ENCODE results near the gene ALDOB. TPM values are rescaled to one million over a fixed set of nuclear protein-coding genes. Genes with fewer than 3 reads are reported as not detected.

The ALDOB gene
- total and polyA plus RNA-seq, 5 donors from 2014 or later = not detected

DNA sequence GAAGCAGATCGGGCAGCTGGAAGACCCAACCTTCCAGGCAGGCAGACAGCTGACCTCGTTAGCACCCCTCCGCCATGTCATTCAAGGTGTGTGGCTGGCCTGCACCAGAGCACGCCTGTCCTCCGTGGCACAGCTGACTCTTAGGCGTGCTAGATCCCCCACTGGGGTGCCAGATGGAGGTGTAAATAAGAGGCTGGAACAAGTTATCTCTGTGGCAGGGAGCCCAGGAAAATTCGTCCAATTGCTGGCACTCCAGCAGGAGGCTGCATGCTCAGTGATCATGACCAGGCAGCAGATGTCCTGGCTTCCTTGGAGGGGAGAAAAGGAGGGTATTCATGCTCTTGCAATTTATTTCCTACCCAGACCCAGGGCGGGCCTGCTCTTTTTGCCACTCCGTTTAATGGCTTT, 7.8 kb upstream of the ALDOB start:
- Mint-ChIP-seq H3K27me3 (peaks cover 42% of the 10 kb centered on the region), H3K9me3 (peaks cover 0 to 5% (median 0%) of the 10 kb centered on the region in 7 donors), H3K4me1 (peaks cover 0 to under 1% (median 0%) of the 10 kb centered on the region in 4 donors), H3K27ac (no peak overlapping the region), H3K36me3 (no peaks in the 10 kb centered on the region), H3K4me3 (no peak overlapping the region)
- no peak overlapping the region for H3K4me3 ChIP-seq (ENCODE audit: low read depth, low read length)
- no peaks in the 10 kb centered on the region for H3K9me3 ChIP-seq (ENCODE audit: control insufficient read depth in 2 of 2, low read length in 2 of 2)
- DNase-seq (no peak), ATAC-seq (ENCODE audit: low read depth in 2 of 2) (no peak)
- no peaks in the 10 kb centered on the region for H3K4me1 ChIP-seq (ENCODE audit: control insufficient read depth, insufficient read depth, low read length, poor library complexity, severe bottlenecking)
- H3K27ac ChIP-seq (ENCODE audit: insufficient read depth, low read length, poor library complexity, severe bottlenecking) = no peak overlapping the region
- peaks cover 12% of the 10 kb centered on the region for H3K27me3 ChIP-seq (ENCODE audit: control insufficient read depth, insufficient read depth, low read length)
- H3K36me3 ChIP-seq (ENCODE audit: control insufficient read depth, insufficient read depth, low read length) = no peaks in the 10 kb centered on the region

DNA sequence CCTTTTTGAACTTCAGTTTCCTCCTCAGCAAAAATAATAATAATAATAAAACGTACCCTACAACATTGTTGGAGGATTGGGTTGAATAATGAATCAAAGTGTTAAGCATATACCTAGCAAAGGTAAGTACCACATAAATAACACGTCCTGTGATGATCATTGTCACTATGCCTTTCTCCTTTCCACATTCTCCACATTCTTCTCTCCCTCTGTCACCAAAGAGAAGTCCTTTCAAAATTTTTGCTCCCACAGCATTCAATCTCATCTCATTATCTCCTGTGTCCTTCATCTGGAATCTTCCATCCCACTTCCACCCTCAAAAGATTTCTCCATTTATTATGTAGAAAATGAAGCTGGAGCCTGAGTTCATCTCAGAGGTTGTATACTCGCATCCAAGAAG, 7.2 kb upstream of the ALDOB start:
- Mint-ChIP-seq H3K36me3 (no peaks in the 10 kb centered on the region), H3K27me3 (peaks cover 40% of the 10 kb centered on the region), H3K4me1 (no peaks in the 10 kb centered on the region), H3K9me3 (peaks cover 0 to 5% (median 0%) of the 10 kb centered on the region in 7 donors), H3K27ac (no peak overlapping the region), H3K4me3 (no peak overlapping the region)
- no peaks in the 10 kb centered on the region for H3K9me3 ChIP-seq (ENCODE audit: control insufficient read depth in 2 of 2, low read length in 2 of 2)
- no peak overlapping the region for H3K4me3 ChIP-seq (ENCODE audit: low read depth, low read length)
- H3K36me3 ChIP-seq (ENCODE audit: control insufficient read depth, insufficient read depth, low read length) = no peaks in the 10 kb centered on the region
- DNase-seq (no peak), ATAC-seq (ENCODE audit: low read depth in 2 of 2) (no peak)
- peaks cover 12% of the 10 kb centered on the region for H3K27me3 ChIP-seq (ENCODE audit: control insufficient read depth, insufficient read depth, low read length)
- no peak overlapping the region for H3K27ac ChIP-seq (ENCODE audit: insufficient read depth, low read length, poor library complexity, severe bottlenecking)
- H3K4me1 ChIP-seq (ENCODE audit: control insufficient read depth, insufficient read depth, low read length, poor library complexity, severe bottlenecking) = no peaks in the 10 kb centered on the region

DNA sequence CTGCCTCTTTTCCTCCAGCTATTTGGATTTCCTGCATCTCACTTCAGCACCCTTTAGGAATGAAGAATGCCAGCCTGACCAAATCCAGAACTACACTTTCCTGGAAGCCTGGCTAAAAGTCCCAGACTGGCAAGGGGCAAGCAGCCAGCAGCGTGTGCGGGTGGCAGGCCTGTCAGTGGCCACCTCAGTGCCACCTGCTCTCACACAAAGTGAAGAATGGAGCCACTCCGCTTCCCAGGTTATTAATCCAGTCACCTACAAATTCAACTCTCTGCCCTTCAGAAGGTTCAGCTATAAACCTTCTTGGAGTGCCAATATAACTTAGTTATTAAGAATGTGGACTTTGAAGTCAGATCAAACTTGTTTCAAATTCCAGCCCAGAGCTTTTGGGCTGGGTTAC, 6.7 kb upstream of the ALDOB start:
- no peaks in the 10 kb centered on the region for H3K36me3 Mint-ChIP-seq
- H3K36me3 ChIP-seq (ENCODE audit: control insufficient read depth, insufficient read depth, low read length) = no peaks in the 10 kb centered on the region
- no peak for ATAC-seq (ENCODE audit: low read depth in 2 of 2)

DNA sequence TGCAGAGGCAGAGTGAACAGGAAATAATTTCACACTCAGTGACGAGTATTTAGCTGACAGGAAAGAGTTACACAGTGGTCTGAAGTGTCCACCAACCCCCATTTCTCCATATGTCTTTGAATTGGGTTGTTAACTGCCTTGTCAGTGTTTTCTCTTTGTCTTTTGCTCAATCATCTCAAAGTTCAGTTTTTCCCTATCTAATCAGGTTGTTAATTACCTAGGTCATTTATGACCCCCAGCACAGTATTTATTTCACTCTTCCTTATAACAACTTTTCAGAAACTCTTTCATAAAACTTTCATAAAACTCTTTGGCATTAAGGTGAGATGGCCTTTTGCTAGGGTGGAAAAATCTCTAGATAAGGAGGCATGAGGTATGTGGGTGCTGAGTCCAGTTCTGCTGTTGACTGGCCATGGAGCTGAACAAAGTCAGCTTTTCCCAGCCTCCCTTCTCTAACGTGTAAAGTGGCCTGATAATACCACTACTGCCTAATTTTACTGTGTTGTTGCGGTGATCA, 5.2 kb upstream of the ALDOB start:
- peaks cover 2% of the 10 kb centered on the region for H3K27me3 ChIP-seq (ENCODE audit: control insufficient read depth, insufficient read depth, low read length)
- no peaks in the 10 kb centered on the region for H3K36me3 Mint-ChIP-seq
- no peaks in the 10 kb centered on the region for H3K4me1 ChIP-seq (ENCODE audit: control insufficient read depth, insufficient read depth, low read length, poor library complexity, severe bottlenecking)
- no peaks in the 10 kb centered on the region for H3K4me1 Mint-ChIP-seq
- peaks cover 0 to 5% (median 0%) of the 10 kb centered on the region in 7 donors for H3K9me3 Mint-ChIP-seq
- H3K4me3 Mint-ChIP-seq = no peak overlapping the region
- H3K27ac Mint-ChIP-seq = no peak overlapping the region
- no peaks in the 10 kb centered on the region for H3K9me3 ChIP-seq (ENCODE audit: control insufficient read depth in 2 of 2, low read length in 2 of 2)
- no peak overlapping the region for H3K4me3 ChIP-seq (ENCODE audit: low read depth, low read length)
- no peak for ATAC-seq (ENCODE audit: low read depth in 2 of 2)
- no peak for DNase-seq
- H3K27me3 Mint-ChIP-seq = peaks cover 31% of the 10 kb centered on the region
- no peaks in the 10 kb centered on the region for H3K36me3 ChIP-seq (ENCODE audit: control insufficient read depth, insufficient read depth, low read length)
- H3K27ac ChIP-seq (ENCODE audit: insufficient read depth, low read length, poor library complexity, severe bottlenecking) = no peak overlapping the region

More for the DNA sequence above, 6.7 kb upstream of the ALDOB start:
- H3K27me3 Mint-ChIP-seq = peaks cover 40% of the 10 kb centered on the region
- H3K4me3 Mint-ChIP-seq = no peak overlapping the region
- Histone ChIP-seq H3K4me3 (ENCODE audit: low read depth, low read length) (no peak overlapping the region), H3K27me3 (ENCODE audit: control insufficient read depth, insufficient read depth, low read length) (peaks cover 12% of the 10 kb centered on the region), H3K27ac (ENCODE audit: insufficient read depth, low read length, poor library complexity, severe bottlenecking) (no peak overlapping the region), H3K4me1 (ENCODE audit: control insufficient read depth, insufficient read depth, low read length, poor library complexity, severe bottlenecking) (no peaks in the 10 kb centered on the region), H3K9me3 (ENCODE audit: control insufficient read depth in 2 of 2, low read length in 2 of 2) (no peaks in the 10 kb centered on the region)
- no peaks in the 10 kb centered on the region for H3K4me1 Mint-ChIP-seq
- peaks cover 0 to 5% (median 0%) of the 10 kb centered on the region in 7 donors for H3K9me3 Mint-ChIP-seq
- DNase-seq = no peak
- no peak overlapping the region for H3K27ac Mint-ChIP-seq

DNA sequence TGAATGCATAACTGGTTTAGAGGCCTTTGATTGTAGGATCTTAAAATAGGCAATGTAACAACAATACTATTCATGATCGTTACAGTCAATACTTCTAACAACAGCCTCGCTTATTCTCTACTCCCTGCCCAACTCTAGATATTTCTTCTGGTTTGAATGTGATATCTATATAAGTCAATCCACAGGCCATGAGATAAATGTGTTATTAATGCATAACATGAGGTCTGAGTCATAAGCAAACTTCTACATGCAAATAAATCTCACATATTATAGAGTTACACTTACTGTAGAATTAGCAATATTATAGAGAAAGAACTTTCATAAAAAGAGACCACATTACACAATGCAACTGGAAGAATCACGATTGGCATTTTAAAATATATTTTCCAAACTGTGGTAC, 2.9 kb upstream of the ALDOB start:
- H3K4me1 Mint-ChIP-seq = no peaks in the 10 kb centered on the region
- peaks cover 0 to 5% (median 0%) of the 10 kb centered on the region in 7 donors for H3K9me3 Mint-ChIP-seq
- Histone ChIP-seq H3K27ac (ENCODE audit: insufficient read depth, low read length, poor library complexity, severe bottlenecking) (no peak overlapping the region), H3K27me3 (ENCODE audit: control insufficient read depth, insufficient read depth, low read length) (peaks cover 3% of the 10 kb centered on the region), H3K4me1 (ENCODE audit: control insufficient read depth, insufficient read depth, low read length, poor library complexity, severe bottlenecking) (no peaks in the 10 kb centered on the region), H3K36me3 (ENCODE audit: control insufficient read depth, insufficient read depth, low read length) (no peaks in the 10 kb centered on the region), H3K4me3 (ENCODE audit: low read depth, low read length) (no peak overlapping the region), H3K9me3 (ENCODE audit: control insufficient read depth in 2 of 2, low read length in 2 of 2) (no peaks in the 10 kb centered on the region)
- no peak overlapping the region for H3K4me3 Mint-ChIP-seq
- H3K36me3 Mint-ChIP-seq = no peaks in the 10 kb centered on the region
- ATAC-seq (ENCODE audit: low read depth in 2 of 2) (no peak), DNase-seq (no peak)
- peaks cover 23% of the 10 kb centered on the region for H3K27me3 Mint-ChIP-seq
- no peak overlapping the region for H3K27ac Mint-ChIP-seq

DNA sequence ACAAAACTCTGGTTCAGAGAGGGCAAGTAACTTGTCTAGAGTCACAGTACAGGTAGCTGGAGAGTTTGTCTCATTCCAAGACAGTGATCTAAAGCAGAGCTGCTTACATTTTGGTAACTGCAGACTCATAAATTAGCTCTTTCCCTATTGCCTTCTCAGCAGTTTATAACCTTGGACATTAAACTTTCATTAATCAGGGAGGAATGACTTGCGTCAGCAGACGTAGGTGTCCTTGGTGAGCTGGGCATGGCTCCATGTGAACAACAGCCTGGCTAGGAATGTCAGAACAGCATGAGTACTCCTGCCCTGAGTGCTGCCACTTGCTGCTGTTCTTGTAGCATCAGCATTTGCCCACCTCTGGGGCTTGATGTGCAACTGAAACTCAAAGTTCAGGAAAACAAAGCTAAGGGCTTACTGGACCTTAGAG, 2.2 kb upstream of the ALDOB start:
- no peaks in the 10 kb centered on the region for H3K36me3 ChIP-seq (ENCODE audit: control insufficient read depth, insufficient read depth, low read length)
- H3K9me3 Mint-ChIP-seq = peaks cover 0 to 5% (median 0%) of the 10 kb centered on the region in 7 donors
- no peaks in the 10 kb centered on the region for H3K36me3 Mint-ChIP-seq
- peaks cover 3% of the 10 kb centered on the region for H3K27me3 ChIP-seq (ENCODE audit: control insufficient read depth, insufficient read depth, low read length)
- no peak for DNase-seq
- H3K4me1 Mint-ChIP-seq = no peaks in the 10 kb centered on the region
- no peak overlapping the region for H3K27ac Mint-ChIP-seq
- H3K27me3 Mint-ChIP-seq = peaks cover 22% of the 10 kb centered on the region
- no peak overlapping the region for H3K4me3 ChIP-seq (ENCODE audit: low read depth, low read length)
- no peak for ATAC-seq (ENCODE audit: low read depth in 2 of 2)
- no peaks in the 10 kb centered on the region for H3K9me3 ChIP-seq (ENCODE audit: control insufficient read depth in 2 of 2, low read length in 2 of 2)
- H3K4me1 ChIP-seq (ENCODE audit: control insufficient read depth, insufficient read depth, low read length, poor library complexity, severe bottlenecking) = no peaks in the 10 kb centered on the region
- no peak overlapping the region for H3K4me3 Mint-ChIP-seq
- H3K27ac ChIP-seq (ENCODE audit: insufficient read depth, low read length, poor library complexity, severe bottlenecking) = no peak overlapping the region

DNA sequence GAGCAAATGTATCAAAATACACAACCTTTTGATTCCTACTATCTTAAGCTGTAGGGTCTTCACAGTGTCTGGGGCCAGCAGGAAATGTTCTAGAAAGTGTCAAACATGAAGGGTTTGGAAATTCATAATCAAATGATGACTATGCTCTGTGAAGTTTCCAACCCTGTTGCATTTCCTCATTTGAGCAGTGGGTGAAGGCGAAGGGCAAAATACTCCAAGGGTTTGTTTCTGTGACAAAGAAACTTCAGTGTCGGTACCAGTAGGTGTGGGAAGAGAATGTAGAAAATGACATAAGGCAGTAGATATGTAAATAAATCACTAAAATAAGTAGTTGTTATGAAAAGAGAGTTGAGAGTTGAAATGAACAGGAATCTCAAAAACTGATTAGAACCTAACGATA, 576 bp downstream of the ALDOB start:
- ATAC-seq (ENCODE audit: low read depth in 2 of 2) (no peak), DNase-seq (no peak)
- peaks cover 3% of the 10 kb centered on the region for H3K27me3 ChIP-seq (ENCODE audit: control insufficient read depth, insufficient read depth, low read length)
- H3K27ac ChIP-seq (ENCODE audit: insufficient read depth, low read length, poor library complexity, severe bottlenecking) = no peak overlapping the region
- Mint-ChIP-seq H3K4me1 (no peaks in the 10 kb centered on the region), H3K9me3 (peaks cover 0 to 4% (median 0%) of the 10 kb centered on the region in 7 donors), H3K36me3 (no peaks in the 10 kb centered on the region), H3K27ac (no peak overlapping the region), H3K4me3 (no peak overlapping the region), H3K27me3 (peaks cover 25% of the 10 kb centered on the region)
- no peaks in the 10 kb centered on the region for H3K36me3 ChIP-seq (ENCODE audit: control insufficient read depth, insufficient read depth, low read length)
- H3K4me3 ChIP-seq (ENCODE audit: low read depth, low read length) = no peak overlapping the region
- H3K4me1 ChIP-seq (ENCODE audit: control insufficient read depth, insufficient read depth, low read length, poor library complexity, severe bottlenecking) = no peaks in the 10 kb centered on the region
- H3K9me3 ChIP-seq (ENCODE audit: control insufficient read depth in 2 of 2, low read length in 2 of 2) = no peaks in the 10 kb centered on the region

DNA sequence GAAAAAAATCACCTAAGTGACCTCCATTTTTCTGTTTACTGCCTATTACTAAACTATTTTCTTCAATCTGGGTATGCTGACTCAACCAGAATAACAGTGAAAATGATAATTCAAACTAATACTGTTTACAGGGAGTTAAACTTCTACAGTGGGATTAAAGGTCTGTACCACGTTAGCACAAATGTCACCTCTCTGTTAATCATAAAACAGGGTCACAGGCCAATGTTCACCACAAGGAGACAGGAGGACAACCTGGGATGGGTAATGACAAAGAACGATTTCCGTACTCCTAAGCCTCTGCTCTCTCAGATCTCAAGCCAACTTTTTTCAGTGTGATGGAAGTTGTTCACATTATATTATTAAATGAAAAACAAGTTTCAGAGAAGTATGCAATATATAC, 2.3 kb downstream of the ALDOB start:
- no peak overlapping the region for H3K27ac ChIP-seq (ENCODE audit: insufficient read depth, low read length, poor library complexity, severe bottlenecking)
- H3K27me3 ChIP-seq (ENCODE audit: control insufficient read depth, insufficient read depth, low read length) = peaks cover 3% of the 10 kb centered on the region
- no peak overlapping the region for H3K4me3 Mint-ChIP-seq
- no peak overlapping the region for H3K4me3 ChIP-seq (ENCODE audit: low read depth, low read length)
- H3K36me3 ChIP-seq (ENCODE audit: control insufficient read depth, insufficient read depth, low read length) = no peaks in the 10 kb centered on the region
- ATAC-seq (ENCODE audit: low read depth in 2 of 2) = no peak
- peaks cover 0 to 2% (median 0%) of the 10 kb centered on the region in 7 donors for H3K9me3 Mint-ChIP-seq
- H3K4me1 ChIP-seq (ENCODE audit: control insufficient read depth, insufficient read depth, low read length, poor library complexity, severe bottlenecking) = no peaks in the 10 kb centered on the region
- H3K9me3 ChIP-seq (ENCODE audit: control insufficient read depth in 2 of 2, low read length in 2 of 2) = no peaks in the 10 kb centered on the region
- H3K4me1 Mint-ChIP-seq = no peaks in the 10 kb centered on the region
- H3K27ac Mint-ChIP-seq = no peak overlapping the region
- peaks cover 20% of the 10 kb centered on the region for H3K27me3 Mint-ChIP-seq
- no peak for DNase-seq
- H3K36me3 Mint-ChIP-seq = no peaks in the 10 kb centered on the region

All from CD4-positive, CD25-positive, alpha-beta regulatory T cell (primary cell).